Sigmoid colon (tissue), 7 donors: ENCODE data around the gene SYK. TPM values are rescaled to one million over a fixed set of nuclear protein-coding genes. Genes with fewer than 3 reads are reported as not detected.

ENCODE experiments used
- DNase-seq: peaks from one replicate; pipeline ENCODE4 v3.0.0-alpha.2; 2019
- H3K27ac ChIP-seq, 4 donors: fragments of 200-600 bp; sonication (generic); one replicate each; pipeline ENCODE4 v1.5.1; 2016 to 2019; ENCODE audit warnings: mild to moderate bottlenecking in 1 of 4
- H3K27me3 ChIP-seq, 3 donors: fragments of 200-600 bp; sonication (generic); one replicate each; pipeline ENCODE4 v1.5.1; 2019; ENCODE audit warnings: mild to moderate bottlenecking in 1 of 3
- H3K36me3 ChIP-seq, 4 donors: fragments of 200-600 bp; sonication (generic); one replicate each; pipeline ENCODE4 v1.5.1; 2016 to 2019
- H3K4me1 ChIP-seq, 4 donors: fragments of 200-600 bp; sonication (generic); one replicate each; pipeline ENCODE4 v1.5.1; 2017 to 2019
- H3K4me3 ChIP-seq, 4 donors: fragments of 200-600 bp; sonication (generic); one replicate each; pipeline ENCODE4 v1.5.1; 2017 to 2019; ENCODE audit warnings: mild to moderate bottlenecking in 2 of 4, moderate library complexity in 1 of 4
- H3K9me3 ChIP-seq, 4 donors: fragments of 200-600 bp in 3 of 4; sonication (generic) in 3 of 4; one replicate each; pipeline versions ENCODE4 v1.5.1 to v1.6.1; 2013 to 2019
- CTCF ChIP-seq, 4 experiments: fragments of 450-650 bp in 3 of 4; fragments of 200-600 bp in 1 of 4; IDR thresholded peaks; one replicate each; pipeline ENCODE4 v1.5.1; 2016 to 2019; ENCODE audit warnings: antibody characterized with exemption in 4 of 4, mild to moderate bottlenecking in 3 of 4, moderate library complexity in 2 of 4
- EP300 ChIP-seq, 4 donors: sonication (generic); formaldehyde crosslinking; IDR thresholded peaks; one replicate each; pipeline ENCODE4 v1.6.1; 2017; ENCODE audit warnings: antibody characterized with exemption in 4 of 4
- POLR2A ChIP-seq, 2 donors: fragments of 450-650 bp; IDR thresholded peaks; one replicate each; pipeline ENCODE4 v1.6.1; 2016; ENCODE audit warnings: antibody characterized with exemption in 2 of 2, mild to moderate bottlenecking in 2 of 2, moderate library complexity in 2 of 2
- POLR2AphosphoS5 ChIP-seq, 4 donors: sonication (generic); formaldehyde crosslinking; IDR thresholded peaks; one replicate each; pipeline ENCODE4 v1.6.1; 2017; ENCODE audit warnings: antibody characterized with exemption in 4 of 4
- WGBS, 2 donors: extraction: QIAGEN DNeasy Blood & Tissue Kit; methylation state at CpG; one replicate each; pipeline ENCODE4 v1.1.7; 2013; 5-methylcytosine and 5-hydroxymethylcytosine counted together
- intact Hi-C: fragments of 100-400 bp; cut with DNase I; formaldehyde crosslinking; loops from one replicate; pipeline ENCODE4 v1.15.1; 2023
- polyA plus RNA-seq, 3 donors: library from polyadenylated mRNA; stranded (reverse); fragments of 200-250 nt; gene quantifications; one replicate each; pipeline ENCODE4 v1.2.3, GENCODE V29; 2013
- total RNA-seq, 4 donors: library from RNA; depleted of rRNA; stranded (reverse); fragments of >200 nt; gene quantifications; one replicate each; pipeline ENCODE4 v1.1.0, GENCODE V29; 2016
- donor health status: healthy with polysubstance abuse.
- donor health status: Bipolar disorder and iron deficiency.
- donor health status: healthy.

Gene SYK
- total and polyA plus RNA-seq, 7 donors: 7.8 to 35.8 (median 16.4) TPM

DNA sequence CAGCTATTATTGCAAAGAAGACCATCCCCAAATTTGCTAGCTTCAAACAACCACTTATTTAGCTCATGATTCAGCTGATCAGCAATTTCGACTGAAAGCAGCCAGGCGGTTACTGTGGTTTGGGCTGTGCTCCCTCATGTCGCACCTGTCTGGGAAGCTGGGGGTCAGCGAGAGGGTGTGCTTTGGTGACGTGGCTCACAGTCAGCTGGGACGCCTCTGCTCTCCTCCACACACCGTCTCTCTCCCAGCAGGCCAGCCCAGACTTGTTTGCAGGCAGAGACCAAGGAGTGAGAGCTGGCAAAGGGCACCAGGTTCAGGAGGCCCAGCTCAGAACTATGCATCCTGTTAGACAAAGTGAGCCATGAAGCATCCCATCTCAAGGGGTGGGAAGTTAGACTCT is 140.9 kb downstream of the SYK start:
- no peaks in the 10 kb centered on the region for H3K27me3 ChIP-seq
- WGBS, 2 donors: 78 to 89% methylated on average over 7 of the region's 7 CpGs
- no peak for DNase-seq

GRCh38 chr9:90943341-90943740 is 141.7 kb downstream of the SYK start:
- Histone ChIP-seq H3K9me3 (peaks cover 0 to 3% (median 0%) of the 10 kb centered on the region in 4 donors), H3K4me3 (no peak overlapping the region), H3K27ac (no peak overlapping the region), H3K36me3 (no peaks in the 10 kb centered on the region), H3K27me3 (no peaks in the 10 kb centered on the region), H3K4me1 (no peaks in the 10 kb centered on the region)
- intact Hi-C loops: no loop called here
- TF ChIP-seq POLR2AphosphoS5 (IDR thresholded peaks at IDR 0.05): no peak
- no peak for TF ChIP-seq EP300 (IDR thresholded peaks at IDR 0.05)
- no peak for TF ChIP-seq POLR2A (IDR thresholded peaks at IDR 0.05)
- TF ChIP-seq CTCF (IDR thresholded peaks at IDR 0.05): no peak
- no peak for DNase-seq
- 71 to 83% methylated on average over 7 of the region's 7 CpGs for WGBS, 2 donors

More for the DNA sequence above, 140.9 kb downstream of the SYK start:
- no peak for TF ChIP-seq POLR2A (IDR thresholded peaks at IDR 0.05)
- no peak for TF ChIP-seq CTCF (IDR thresholded peaks at IDR 0.05)
- no peak for TF ChIP-seq POLR2AphosphoS5 (IDR thresholded peaks at IDR 0.05)
- TF ChIP-seq EP300 (IDR thresholded peaks at IDR 0.05): no peak
- no peak overlapping the region for H3K27ac ChIP-seq
- H3K9me3 ChIP-seq: peaks cover 0 to 3% (median 0%) of the 10 kb centered on the region in 4 donors
- intact Hi-C loops: no loop called here
- no peaks in the 10 kb centered on the region for H3K4me1 ChIP-seq
- H3K36me3 ChIP-seq: no peaks in the 10 kb centered on the region
- no peak overlapping the region for H3K4me3 ChIP-seq

DNA sequence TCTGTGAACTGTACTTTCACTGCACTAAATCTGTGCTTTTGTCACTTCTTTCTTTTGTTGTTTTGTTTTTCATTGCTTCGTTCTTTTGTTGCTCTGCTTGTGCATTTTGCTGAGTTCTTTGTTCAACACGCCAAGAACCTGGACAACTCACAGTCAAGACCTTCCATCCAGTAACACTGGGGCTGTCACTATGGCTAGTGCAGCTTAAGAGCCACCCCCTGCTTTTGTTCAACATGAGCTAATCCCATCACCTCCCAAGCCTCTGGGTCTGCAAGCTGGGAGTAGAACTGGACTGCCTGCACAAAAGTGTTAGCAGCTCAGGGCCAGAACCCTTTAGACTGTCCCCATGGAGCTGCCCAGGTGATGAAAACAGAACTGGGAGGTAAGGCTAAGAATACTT is 143.7 kb downstream of the SYK start:
- TF ChIP-seq CTCF (IDR thresholded peaks at IDR 0.05) (no peak), POLR2A (IDR thresholded peaks at IDR 0.05) (no peak), POLR2AphosphoS5 (IDR thresholded peaks at IDR 0.05) (no peak), EP300 (IDR thresholded peaks at IDR 0.05) (no peak)
- 92 to 95% methylated on average over 2 of the region's 2 CpGs for WGBS, 2 donors
- H3K4me3 ChIP-seq: no peak overlapping the region
- H3K27me3 ChIP-seq: no peaks in the 10 kb centered on the region
- H3K36me3 ChIP-seq: no peaks in the 10 kb centered on the region
- no peak for DNase-seq
- intact Hi-C loops: no loop called here
- peaks cover 0 to 3% (median 0%) of the 10 kb centered on the region in 4 donors for H3K9me3 ChIP-seq
- no peak overlapping the region for H3K27ac ChIP-seq
- H3K4me1 ChIP-seq: no peaks in the 10 kb centered on the region

- Histone ChIP-seq H3K36me3 (no peaks in the 10 kb centered on the region), H3K27ac (no peak overlapping the region), H3K4me3 (no peak overlapping the region), H3K9me3 (no peaks in the 10 kb centered on the region), H3K4me1 (no peaks in the 10 kb centered on the region), H3K27me3 (no peaks in the 10 kb centered on the region)
- intact Hi-C loops: no loop called here
- TF ChIP-seq POLR2A (IDR thresholded peaks at IDR 0.05) (no peak), POLR2AphosphoS5 (IDR thresholded peaks at IDR 0.05) (no peak), EP300 (IDR thresholded peaks at IDR 0.05) (no peak), CTCF (IDR thresholded peaks at IDR 0.05) (no peak)
- WGBS, 2 donors: 69 to 70% methylated on average over 2 of the region's 2 CpGs
- DNase-seq: no peak
Measured at GRCh38 chr9:90946982-90947381, 145.4 kb downstream of the SYK start.

Other genes starting within 250 kb of the SYK start
- 1 to 10 TPM in 2 of 4 donors, under 1 TPM in 2; 0.28 to 1.2 (median 0.70) TPM for gene DIRAS2, start 159.0 kb upstream of the SYK start, total RNA-seq
- gene DIRAS2, start 159.0 kb upstream of the SYK start, polyA plus RNA-seq: under 1 TPM in 1 of 3 donors, not detected in 2; 0.12 TPM